GM21786 (cell line): Measurements from ENCODE around the gene ABHD5.

Experiments used
- ATAC-seq: cut with Tn5 transposase; IDR thresholded peaks from one replicate; pipeline ENCODE4 v1.9.1; 2021; ENCODE audit not compliant: unreplicated experiment

The ABHD5 gene

DNA sequence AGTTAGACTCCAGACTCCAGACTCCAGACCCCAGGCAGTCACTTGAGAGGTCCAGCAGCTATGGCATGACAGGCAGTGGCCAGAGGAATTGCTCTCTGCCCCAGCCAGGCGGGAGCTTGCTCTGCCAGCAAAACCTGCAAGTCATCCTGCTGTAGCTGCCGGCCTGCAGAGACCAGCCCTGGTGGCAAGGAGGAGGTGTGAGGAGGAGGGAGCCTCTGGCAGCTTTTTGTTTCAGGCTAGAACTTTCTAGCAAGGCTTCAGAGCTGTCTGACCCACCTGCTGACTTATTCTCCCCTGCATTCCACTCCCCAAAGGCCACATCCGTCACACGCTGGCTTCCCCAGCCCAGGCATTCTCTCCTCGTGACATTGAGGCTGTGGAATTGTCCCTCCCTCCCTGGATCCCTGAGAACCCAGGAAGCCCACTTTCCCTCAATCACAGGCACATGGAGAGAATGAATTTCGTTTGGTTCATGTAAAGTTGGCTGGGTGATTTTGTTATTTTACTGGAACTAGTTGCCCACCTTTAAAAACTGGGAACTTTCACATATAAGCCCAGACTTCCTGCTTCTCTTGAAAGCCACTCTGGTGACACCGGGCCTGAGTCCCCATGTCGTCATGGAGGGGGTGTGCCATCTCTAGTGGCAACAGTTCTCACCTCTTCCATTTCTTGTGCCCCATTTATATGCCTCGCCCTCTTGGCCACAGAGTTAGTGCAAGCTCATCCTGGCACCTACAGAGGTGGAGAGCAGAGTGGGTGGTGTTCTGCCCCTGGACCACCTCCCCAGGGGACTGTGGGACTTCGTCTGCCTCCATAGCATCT lies 82.7 kb downstream of the ABHD5 start:
- ATAC-seq = no peak

DNA sequence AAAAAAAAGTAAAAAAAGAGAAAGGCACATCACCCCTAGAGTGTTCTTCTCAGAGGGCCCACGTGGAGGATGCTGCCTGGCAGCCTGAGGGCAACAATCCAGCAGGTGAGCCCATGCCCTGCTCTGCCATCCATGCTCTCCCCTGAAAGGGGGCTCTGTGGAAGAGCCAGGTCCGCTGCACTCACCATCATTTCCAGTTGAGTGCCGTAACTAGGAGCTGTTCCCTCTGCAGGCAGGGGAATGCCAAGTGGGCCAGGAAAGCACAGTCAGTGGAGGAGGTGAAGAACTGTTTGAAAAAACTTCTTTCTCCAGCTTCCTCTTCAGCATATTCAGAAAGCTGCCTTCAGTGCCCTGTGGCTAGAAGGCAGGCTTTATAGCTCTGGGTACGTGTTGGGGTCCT lies 84.1 kb downstream of the ABHD5 start:
- ATAC-seq = no peak

DNA sequence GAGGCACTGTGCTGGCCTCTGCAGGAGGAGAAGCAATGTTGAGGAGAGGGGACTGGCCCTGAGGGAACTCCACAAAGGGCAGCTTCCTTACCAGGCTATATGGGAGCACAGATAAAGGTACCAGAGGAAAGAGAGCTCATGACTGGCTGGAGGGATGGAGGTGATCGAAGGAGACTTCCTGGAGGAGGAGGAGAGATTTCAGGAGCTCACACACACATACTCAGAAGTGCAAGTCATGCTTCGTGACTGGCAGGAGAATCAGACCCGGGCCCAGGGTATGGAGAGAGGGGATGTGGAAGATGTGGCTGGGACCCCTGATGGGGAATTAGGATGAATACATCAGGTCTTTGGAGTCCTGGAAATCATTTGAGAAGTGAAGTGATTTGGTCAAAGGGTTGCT lies 85.4 kb downstream of the ABHD5 start:
- no peak for ATAC-seq

DNA sequence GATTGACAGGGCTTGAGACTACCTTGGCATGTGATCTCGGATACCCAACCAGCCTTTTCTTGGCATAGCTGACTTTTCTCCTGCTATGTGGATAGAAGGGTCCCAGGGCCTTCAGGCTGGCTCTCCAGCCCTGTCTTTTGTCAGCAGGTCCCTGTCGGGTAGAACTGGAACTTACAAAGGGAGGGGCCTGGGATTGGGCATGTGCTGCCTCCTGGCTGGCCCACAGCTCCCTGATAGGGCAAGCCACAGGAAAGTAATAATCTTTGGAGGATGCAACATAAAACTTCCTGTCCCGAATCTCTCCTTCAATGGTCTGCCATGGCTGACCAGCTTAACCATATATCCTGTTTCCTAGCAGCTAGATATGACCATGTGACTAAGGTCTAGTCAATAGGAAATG lies 89.1 kb downstream of the ABHD5 start:
- no peak for ATAC-seq

DNA sequence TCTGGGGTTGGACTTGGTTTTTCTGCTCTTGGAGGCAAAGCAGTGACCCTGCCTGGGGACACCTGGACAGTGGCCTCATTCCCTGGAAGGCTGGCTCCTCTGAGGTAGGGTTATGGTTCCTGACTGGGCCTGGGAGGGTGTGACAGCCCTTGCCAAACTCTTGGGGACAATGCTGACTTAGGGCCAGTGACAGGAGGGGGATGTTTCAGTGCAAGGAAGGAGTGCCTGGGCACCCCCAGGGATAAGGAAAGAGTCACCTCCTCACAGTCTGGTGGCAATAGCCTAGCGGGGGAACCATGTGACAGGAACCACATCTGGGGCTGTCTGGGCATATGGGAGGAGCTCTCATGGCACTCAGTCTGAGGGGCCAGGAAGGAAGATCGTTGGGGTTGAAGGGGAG lies 91.8 kb downstream of the ABHD5 start:
- no peak for ATAC-seq
